OCI-LY1 (cell line): ENCODE measurements around the gene CNST.

Source experiments
- EZH2 ChIP-seq: fragments of 200-600 bp; sonication (generic), shearing (Covaris generic); IDR thresholded peaks from 2 replicates; pipeline ENCODE4 v1.8.0; 2017; ENCODE audit warnings: borderline replicate concordance, mixed run types, mild to moderate bottlenecking, antibody characterized with exemption, low read length, moderate library complexity, mixed read lengths
- TF ChIP-seq, protein P1 (sequence below): fragments of 200-600 bp; sonication (generic), shearing (Covaris generic); IDR thresholded peaks from 2 replicates; pipeline ENCODE4 v1.5.1; 2017; ENCODE audit warnings: mild to moderate bottlenecking, antibody characterized with exemption, low read length, moderate library complexity, mixed read lengths

DNA sequence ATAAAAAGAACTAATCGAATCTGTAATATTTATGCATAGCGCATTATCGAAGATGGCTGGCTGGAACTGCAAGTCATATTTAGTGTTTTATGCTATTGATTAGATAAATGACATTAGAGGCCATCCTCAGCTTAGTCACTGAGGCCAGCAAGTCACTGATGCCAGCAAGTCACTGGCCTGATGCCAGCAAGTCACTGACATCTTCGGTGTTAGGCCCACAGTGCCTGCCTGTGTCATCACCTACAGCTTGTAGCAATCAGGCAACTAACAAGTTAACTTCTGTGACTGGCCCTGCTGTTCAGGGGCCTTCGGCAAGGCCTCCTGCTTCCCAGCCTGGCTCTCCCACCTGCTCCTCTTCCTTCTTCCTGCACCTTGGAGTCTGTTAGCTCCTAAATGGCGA is 92.3 kb downstream of the CNST start:
- TF ChIP-seq, protein P1, sequence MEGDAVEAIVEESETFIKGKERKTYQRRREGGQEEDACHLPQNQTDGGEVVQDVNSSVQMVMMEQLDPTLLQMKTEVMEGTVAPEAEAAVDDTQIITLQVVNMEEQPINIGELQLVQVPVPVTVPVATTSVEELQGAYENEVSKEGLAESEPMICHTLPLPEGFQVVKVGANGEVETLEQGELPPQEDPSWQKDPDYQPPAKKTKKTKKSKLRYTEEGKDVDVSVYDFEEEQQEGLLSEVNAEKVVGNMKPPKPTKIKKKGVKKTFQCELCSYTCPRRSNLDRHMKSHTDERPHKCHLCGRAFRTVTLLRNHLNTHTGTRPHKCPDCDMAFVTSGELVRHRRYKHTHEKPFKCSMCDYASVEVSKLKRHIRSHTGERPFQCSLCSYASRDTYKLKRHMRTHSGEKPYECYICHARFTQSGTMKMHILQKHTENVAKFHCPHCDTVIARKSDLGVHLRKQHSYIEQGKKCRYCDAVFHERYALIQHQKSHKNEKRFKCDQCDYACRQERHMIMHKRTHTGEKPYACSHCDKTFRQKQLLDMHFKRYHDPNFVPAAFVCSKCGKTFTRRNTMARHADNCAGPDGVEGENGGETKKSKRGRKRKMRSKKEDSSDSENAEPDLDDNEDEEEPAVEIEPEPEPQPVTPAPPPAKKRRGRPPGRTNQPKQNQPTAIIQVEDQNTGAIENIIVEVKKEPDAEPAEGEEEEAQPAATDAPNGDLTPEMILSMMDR: no peak
- TF ChIP-seq EZH2: no peak
